ENCODE data around the gene TUBGCP6.

Gene TUBGCP6

DNA sequence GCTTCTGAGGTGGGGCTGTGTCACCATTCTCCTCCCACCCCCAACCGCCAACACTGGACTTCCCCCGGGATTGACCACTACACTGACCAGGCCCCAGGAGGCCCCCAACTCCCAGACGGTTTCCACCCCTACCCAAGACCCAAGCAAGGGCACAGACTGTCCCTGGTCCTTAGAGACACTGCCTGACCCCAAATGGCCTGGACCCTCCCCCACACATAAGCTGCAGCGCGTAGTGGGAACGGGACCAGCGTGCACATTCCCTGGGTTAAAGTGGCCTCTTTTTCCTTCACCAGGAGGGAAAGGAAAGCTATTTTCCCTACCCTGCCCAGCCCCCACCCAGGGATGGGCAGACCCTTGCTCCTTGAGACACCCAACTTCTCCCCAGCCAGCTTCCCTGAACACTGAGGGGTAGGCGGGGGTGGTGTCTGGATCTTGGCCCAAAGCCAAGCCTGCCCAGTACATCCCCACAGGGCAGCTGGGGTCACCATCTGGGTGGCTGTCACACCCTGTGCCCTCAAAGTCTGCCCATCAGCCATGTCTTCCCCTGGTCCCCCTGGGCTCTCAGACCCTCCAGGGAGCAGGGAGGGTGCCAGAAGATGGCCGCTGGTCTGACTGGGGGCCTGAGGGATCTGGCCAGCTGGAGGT lies 18.3 kb upstream of the TUBGCP6 start:
- DNase-seq (ENCODE audit: low read depth): no peak

DNA sequence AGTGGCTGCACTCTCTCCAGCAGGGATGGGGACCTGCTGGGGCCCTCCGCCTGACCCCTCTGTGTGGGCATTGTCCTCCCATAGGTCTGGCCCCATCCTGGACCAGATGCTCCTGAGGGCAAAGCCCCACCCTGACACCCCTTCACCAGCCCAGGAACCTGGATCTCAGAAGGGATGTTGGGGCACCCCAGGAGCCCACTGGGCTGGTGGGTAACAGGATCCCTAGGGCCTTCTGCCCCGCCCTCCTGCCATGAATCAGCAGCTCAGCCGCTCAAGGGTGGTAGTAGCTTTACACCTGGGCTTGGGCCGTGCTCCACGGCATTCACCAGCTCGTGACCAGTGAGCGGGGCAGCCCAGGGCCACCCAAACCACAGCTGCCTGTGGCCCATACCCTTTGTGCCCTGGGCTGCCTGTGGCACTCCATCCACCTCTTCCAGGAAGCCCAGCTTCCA lies 17.7 kb upstream of the TUBGCP6 start:
- no peak for DNase-seq (ENCODE audit: low read depth)

DNA sequence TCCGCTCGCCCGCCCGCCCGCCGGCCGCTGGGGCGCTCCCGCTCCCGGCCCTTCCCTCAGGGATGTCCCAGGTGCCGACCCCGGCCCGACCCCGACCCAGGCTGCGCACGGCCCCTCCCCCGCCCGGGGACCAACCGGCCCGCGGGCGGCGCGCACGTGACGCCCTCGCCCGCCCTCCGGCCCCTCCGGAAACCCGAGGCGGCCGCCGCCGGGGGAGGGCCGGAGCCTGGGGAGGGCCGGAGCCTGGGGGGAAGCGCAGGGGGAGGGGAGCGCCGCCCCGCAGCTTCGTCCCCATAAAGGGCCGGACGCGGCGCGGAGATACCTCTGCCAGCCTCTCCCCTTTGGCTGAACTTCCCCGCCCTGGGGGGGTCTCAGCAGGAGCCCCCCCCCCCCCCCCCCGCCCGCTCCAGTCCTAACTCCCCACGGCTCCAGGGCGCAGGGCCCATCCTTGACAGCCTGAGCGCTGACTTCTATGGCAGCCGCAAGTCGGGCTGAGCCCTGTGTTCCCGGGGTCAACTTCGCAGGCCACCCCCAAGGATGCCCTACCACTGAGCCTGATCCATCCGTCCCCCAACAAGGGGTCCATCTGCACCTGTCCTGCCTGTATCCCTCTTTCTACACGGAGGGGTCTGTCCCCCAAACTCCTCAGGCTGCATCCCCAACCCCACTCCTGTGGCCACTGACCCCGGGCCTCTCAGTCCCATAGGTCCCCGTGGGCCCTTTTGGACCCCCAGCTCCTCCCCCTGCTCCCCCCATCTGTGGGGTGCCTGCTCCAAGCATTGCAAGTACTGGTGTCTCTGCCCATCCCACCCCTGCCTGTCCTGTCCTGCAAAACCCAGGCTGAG lies 17.0 kb upstream of the TUBGCP6 start, which contains the start of gene MAPK12:
MAPK12 (minus strand) TSS at position 69 of the 845 bp plus-strand sequence. CDS start 174 bp downstream, outside the sequence.
- DNase-seq (ENCODE audit: low read depth): peak; percentile 25

DNA sequence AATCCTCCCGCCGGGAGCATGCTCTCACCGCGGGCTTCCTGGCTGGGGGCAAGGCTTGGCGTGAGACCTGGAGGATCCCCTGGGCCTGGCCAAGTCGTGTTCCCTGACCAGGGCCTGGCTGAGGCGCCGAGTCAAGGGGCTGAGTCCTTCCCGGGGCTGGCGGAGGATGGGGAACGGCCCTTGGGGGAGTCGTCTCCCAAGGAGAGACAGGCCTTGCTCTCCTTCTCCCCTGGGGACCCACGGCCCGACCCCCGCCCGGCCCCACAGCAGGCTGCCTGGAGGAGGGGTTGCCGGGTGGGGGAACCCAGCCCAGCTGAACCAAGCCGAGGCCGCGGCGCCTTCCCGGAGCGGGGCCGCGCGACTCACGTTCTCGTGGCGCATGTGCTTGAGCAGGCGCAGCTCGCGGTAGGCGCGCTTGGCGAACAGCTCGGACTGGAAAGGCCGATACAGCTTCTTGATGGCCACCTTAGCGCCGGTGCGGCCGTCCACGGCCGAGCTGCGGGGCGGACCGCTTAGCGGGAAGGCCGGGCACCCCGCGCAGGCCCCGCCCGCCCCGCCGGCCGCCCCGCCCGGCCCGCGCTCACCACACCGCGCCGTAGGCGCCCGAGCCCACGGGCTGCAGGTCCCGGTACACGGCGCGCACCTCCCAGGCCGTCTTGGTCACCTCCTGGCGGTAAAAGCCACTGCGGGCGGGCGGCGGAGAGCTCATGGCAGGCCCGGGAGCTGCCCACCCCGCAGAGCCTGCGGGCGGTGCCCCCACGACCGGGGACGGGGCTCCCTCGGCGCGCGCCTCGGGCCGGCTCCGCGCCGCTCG lies 16.2 kb upstream of the TUBGCP6 start:
- DNase-seq (ENCODE audit: low read depth): peak; percentile 66

DNA sequence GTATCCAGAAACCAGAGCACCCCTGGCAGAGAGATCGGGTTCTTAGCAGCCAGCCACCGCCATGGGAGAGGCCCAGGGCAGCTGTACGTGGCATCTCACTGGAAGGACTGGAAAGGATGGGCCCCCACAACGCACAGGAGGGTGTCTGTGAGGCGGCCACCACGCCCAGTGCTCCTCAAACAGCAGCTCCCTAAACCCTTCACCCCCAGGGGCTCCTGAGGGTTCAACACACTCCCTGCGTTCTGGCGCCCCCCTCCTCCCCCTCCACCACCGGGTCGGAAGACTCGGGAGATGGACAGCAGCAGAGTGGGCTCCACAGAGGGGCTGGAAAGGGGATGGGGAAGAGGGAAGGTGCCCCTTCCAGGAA lies 15.6 kb upstream of the TUBGCP6 start:
- no peak for DNase-seq (ENCODE audit: low read depth)

DNA sequence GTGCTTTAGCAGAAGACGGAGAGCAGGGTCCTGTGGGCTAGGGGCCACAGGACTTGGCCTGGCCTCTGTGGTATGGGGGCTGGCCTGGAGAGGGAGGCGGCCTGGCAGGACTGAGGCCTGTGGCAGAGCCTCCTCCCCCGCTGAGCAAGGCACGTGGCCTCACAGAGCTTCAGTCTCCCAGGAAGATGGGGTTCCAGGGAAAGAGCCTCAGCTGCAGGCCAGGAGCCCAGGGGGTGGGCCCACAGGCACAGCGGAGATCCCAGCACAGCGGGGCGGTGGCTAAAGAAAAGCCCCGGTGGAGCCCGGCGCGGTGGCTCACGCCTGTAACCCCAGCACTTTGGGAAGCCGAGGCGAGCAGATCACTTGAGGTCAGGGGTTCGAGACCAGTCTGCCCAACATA lies 14.5 kb upstream of the TUBGCP6 start:
- DNase-seq (ENCODE audit: low read depth): no peak

DNA sequence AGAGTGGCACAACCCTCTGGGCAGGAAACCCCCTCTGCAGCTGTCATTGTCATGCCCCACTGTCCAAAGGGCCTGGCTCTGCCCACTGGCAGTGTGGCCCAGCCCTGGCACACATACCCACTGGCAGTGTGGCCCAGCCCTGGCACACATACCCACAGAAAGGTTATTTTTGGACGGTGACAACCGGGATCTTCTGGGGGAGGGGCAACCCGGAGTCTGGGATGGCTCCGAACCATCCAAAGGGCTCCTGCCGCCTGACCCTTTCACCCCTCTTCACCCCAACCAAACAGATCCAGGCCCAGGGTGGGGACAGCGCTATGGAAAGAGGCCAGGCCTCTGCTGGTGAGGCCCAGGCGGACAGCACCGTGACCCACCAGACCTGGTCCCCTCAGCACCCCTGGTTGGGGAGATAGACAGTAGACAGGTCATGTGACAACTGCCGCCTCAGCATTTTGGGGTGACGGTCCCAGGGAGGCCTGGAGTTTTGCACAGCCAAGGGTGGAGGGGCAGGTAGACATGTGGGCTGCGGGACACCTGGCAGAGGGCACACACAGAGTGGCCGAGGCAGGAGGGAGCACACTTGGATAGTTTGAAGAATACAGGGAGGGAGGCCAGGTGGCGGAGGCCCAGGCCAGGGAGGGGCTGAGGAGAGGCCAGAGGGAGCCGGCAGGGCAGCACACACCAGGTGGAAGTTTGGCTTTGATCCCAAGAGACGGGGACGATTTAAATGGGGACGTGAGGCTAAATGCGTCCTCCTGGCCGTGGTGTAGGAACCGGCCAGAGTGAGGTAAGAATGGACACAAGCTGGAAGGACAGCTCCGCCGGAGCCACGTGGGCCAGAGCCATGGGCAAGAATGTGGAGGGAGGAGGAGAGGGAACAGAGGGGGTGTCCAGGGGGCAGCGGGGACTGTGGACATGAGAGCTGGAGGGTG lies 13.8 kb upstream of the TUBGCP6 start:
- no peak for DNase-seq (ENCODE audit: low read depth)

DNA sequence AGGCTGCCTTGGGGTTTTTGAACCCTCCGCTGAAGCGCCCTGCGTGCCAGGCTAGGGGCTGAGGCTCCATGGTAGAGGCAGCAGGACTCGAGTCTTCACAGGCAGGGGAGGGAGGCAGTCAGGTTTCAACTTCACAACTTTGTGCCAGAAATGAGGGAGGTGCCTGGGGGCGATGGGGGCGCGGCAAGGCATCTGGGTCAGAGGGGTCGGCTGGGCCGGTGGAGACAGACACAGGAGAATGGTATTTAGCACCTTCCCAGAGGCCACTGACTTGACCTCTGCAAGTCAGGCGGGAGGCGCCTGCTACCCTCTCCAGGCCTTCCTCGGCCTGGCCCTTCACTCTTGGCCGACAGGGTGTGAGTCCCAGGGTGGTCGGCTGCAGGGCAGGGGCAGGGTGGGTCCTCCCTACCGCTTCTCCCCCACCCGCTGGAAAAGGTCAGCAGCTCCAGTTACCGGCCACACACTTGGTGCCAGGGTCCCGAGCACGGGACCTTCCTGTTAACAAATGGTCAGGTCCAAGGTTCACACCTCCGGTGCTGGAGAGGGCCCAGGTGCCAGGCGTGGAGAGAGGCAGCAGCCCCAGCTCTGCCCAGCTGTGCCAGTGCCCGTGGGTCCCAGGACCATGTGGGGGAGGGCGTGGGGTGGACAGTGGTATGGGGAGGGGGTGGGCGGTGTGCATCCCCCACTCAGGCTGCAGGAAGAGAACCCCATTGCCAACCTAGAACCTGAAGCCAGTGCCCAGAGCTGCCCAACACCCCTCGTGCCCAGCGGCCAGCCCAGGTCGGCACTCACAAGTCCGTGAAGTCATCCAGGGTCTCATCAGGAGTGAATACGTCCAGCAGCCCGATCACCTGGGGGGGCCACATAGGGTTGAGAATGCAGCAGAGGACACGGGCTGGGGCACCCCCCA lies 12.9 kb upstream of the TUBGCP6 start:
- no peak for DNase-seq (ENCODE audit: low read depth)

DNA sequence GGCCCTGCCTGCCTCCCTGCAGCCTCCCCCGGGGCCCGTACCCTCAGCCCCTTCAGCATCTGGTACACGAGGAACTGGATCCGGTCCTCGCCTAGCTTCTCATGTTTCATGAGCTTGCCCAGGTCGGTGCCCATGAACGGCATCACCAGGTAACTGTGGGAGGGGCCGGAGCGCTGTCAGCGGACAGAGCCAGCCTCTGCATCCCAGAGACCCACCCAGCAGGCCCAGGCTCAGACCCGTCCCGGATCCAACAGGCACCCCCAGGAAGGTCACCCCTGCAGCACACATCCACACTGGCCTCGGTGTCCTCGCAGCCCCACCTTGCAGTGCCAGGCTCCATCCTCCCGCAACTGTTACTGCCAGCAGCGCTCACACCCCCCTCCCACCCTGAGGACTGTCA lies 12.2 kb upstream of the TUBGCP6 start:
- DNase-seq (ENCODE audit: low read depth): no peak

DNA sequence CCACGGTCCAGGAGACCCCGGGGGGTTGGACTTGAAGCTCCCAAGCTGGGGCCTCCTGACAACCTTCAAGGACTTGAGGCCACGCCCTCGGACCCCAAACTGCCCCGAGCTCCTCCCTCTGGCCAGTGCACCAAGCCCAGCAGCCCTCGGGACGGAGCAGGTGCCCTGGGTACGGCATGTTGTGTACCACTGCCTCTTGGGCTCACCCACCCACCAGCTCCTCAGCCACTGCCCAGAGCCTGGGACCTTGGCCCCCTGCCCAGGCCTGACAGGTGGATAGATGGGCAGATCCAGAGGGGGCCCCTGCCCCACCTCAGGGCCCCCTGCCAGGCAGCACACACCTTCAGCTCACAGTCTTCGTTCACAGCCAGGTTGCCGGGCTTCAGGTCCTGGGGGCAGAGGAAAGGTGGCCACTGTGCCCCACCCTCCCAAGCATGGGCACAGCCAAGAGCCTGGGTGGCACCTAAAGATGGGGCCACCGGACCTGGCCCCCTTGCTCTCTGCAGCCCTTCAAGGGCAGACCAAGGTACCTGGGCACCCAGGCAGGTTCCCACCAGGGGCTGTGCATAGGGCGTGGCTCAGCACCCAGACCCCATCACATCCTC lies 11.5 kb upstream of the TUBGCP6 start:
- no peak for DNase-seq (ENCODE audit: low read depth)

DNA sequence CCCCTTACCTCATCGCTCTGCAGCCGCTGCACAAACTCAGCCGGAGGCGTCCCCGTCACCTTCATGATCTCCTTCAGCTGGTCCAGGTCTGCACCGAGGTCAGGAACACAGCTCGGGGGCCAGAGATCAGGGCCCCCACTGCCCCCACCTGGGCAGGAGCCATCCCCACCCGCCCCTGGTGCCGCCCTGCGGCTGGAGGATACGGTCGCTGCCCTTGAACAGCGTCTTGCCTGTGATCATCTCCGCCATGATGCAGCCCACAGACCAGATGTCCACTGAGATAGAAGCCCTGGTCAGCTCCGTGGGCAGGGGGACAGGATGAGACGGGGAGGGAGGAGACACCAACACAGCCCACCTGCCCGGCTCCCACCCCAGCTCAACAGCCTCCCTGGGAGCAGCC lies 10.8 kb upstream of the TUBGCP6 start:
- no peak for DNase-seq (ENCODE audit: low read depth)

DNA sequence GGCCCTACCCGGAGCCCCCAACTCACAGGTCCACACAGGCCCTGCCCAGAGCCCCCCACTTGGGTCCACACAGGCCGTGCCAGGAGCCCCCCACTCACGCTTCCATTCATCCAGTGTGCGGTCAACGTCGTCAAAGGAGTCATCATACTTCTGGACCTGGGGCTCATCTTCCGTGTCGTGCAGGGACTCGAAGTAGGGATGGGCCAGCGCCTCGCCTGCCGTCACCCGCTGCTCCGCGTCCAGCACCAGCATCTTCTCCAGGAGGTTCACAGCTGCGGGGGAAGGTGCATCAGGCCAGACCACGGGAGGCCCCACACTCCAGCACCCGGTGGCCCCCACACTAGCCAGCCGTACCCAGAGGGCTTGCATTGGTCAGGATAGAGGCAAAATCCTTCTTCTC lies 10.3 kb upstream of the TUBGCP6 start:
- DNase-seq (ENCODE audit: low read depth): no peak

DNA sequence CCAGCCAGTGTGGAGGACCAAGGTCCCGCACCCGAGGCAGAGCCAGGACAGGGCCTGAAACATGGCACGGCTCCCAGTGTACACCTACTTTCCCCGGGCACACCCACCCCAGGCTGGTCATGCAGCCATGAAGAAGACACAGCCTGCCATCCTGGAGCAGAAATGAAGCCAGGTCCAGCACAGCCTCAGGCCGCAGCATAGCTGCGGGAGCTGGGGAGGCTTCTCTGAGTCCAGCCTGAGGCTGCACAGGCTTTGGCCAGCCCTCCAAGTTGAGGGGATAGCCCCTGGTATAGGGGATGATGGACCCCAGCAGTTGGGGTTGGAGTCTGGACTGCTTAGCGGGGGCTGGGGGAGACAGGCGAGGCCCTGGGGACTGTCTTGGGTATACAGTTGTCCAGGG lies 9.1 kb upstream of the TUBGCP6 start:
- DNase-seq (ENCODE audit: low read depth): no peak

DNA sequence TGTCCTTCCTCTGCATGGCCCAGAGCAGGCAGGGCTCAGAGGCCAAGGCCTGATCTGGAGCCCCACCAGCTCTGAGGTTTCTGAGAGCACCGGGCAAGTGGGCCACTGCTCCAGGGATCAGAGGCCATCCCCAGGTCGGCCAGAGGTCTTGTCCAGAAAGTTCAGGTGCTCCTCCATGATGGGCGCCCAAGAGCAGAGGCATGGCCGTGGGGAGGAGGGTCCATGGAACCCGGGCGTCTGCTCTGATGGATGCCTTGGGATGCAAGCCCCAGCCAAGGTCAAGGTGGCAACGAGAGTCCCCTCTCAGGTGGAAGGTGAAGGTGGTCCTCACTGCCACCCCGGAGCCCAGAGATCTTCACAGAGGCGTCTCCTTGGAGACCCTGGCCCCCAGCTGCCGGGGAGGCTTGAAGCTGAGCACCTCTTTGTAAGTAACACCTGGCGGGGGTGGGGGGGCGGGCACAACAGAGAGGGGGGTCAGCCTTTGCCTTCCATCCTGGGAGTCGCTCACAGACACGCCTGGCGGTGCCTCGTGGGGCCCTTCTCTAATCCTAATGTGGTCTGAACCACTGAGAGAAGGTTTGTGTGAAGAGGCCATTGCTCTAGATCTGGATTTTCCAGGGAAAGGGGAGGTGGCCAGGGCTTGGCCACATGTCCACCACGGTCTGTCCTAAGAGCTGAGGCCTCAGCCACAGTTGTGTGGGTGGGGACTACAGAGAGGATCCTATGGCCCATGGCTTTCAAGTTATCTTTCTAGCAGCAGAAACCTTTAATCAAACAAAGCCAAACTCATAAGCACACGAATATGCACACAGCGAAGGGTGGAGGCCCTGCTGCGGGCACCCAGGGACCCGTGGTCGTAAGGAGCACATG lies 8.5 kb upstream of the TUBGCP6 start:
- no peak for DNase-seq (ENCODE audit: low read depth)

DNA sequence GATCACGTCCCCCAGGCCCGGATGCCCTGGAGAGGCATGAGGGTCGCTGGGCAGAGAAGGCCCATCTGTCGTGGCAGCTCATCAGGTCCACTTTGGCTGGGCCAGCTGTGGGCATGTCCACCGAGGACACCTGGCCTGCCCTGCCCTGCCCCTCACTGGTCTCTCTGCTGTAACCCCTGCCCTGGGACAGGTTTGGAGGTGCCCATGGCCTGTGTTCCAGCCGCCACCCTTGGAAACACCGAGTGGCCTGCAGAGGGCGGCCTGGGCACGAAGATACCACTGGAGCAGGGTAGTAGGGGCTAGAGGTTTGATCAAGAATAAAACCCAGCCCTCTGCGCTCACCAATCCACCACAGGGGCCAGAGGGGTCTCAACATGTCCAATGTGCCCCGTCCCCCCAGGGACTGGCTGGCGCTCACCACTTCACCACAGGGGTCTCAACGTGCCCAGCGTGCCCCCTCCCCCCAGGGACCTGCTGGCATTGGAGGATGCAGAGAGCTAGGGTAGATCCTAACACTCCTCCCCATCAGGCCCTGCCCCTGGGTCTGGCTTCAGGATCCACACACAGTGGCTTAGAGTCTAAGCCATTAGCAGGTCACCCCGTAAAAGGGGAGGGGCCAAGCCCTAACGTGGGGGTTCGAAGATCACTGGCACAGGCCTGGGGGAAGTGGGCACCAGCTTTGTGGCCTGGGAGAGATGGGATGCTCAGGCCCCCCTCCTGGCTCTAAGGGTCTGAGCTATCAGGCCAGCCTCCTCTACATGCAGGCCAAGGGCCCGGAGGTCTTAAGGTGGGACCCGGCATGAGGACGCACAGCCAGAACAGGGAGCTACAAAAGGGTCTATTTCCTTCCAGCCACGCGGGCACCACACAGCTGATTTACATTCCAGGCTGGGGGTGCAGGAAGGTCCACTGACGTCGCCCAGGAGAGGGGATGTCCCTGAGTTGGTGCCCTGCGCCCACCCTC lies 7.5 kb upstream of the TUBGCP6 start:
- DNase-seq (ENCODE audit: low read depth): peak; percentile 55

DNA sequence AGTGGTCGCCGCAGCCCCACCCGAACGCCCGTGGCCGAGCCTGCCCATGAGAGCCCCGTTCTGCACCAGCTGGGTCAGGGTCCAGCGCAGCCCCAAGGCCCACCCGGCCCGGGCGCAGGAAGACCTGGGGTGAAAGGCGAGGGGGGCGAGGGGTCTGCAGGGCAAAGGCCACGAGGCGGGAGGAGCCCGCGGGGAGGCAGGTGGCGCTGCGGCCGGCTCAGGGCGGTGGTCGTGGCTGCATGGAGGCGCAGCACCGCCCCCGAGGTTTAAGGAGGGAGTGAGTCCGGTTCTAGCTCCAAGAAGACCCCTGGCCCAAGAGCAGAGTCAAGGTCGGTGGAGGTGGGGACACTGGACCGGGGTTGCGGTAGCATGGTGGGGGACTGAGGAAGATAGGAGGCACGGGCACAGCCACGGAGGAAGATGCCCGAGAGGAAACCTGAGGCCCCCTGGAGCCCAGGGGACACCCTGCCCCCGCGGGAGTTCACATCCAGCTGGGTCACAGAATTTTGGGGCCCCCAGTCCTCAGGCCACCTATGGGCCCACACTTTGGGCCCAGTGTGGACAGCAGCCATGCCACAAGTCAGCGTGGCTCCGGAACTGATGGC lies 6.8 kb upstream of the TUBGCP6 start:
- DNase-seq (ENCODE audit: low read depth): no peak
